ENCODE measurements around the gene RAMP2. TPM values are rescaled to one million over a fixed set of nuclear protein-coding genes. Genes with fewer than 3 reads are reported as not detected.
A peak's percentile ranks its signal among the peaks of the same experiment; 100 is the strongest.

RAMP2 gene
- total RNA-seq (2014; rRNA removed; shearing (Covaris generic)) = 3.7 TPM in 1 of 2 replicates, not detected in the other
- polyA plus RNA-seq (2016; fragmentation: Nextera tagmentation; extraction: Ambion mirVana) = 2.3 and 2.4 TPM in 2 replicates

GRCh38 chr17:42760652-42761581, at the start of gene RAMP2:
RAMP2 (plus strand) TSS chr17:42761227; CDS start chr17:42761262, 35 bp downstream.
- in situ Hi-C loops (cut with MboI) = no loop called here
- H2AFZ ChIP-seq = peak within 1 kb of the TSS; percentile 80
- H3K27ac ChIP-seq = no peak within 1 kb of the TSS
- no peaks in the 10 kb centered on the region for H3K36me3 ChIP-seq (ENCODE audit: low read depth)
- no peaks in the 10 kb centered on the region for H3K9me3 ChIP-seq (ENCODE audit: low read depth)
- no peak within 1 kb of the TSS; the same call in 1 of the 2 replicates for H3K9ac ChIP-seq
- H3K27me3 ChIP-seq (replicated peaks; ENCODE audit: insufficient read depth) = peaks cover 30% of the 10 kb centered on the region
- H3K4me1 ChIP-seq (ENCODE audit: insufficient read depth) = no peaks in the 10 kb centered on the region
- peak within 1 kb of the TSS; percentile 65 for H3K4me3 ChIP-seq
- no peaks in the 10 kb centered on the region for H3K79me2 ChIP-seq (ENCODE audit: insufficient read depth)
- DNase-seq = peak; percentile 60
- H3K9me2 ChIP-seq (ENCODE audit: insufficient read depth) = no peaks in the 10 kb centered on the region
- 6 to 13% methylated on average over 29 to 51 of the region's 92 CpGs for WGBS, 2 experiments (ENCODE audit: low coverage in 1 of 2, low lambda C conversion rate in 2 of 2, missing lambda C conversion rate in 2 of 2)
- peak within 1 kb of the TSS; percentile 49 for H3K4me2 ChIP-seq (ENCODE audit: unreplicated experiment)
- H3F3A ChIP-seq (ENCODE audit: insufficient read depth) = no peaks in the 10 kb centered on the region
- no peaks in the 10 kb centered on the region for H4K20me1 ChIP-seq (ENCODE audit: insufficient read depth)
- TF ChIP-seq EZH2 (IDR thresholded peaks at IDR 0.05; ENCODE audit: insufficient read depth, poor library complexity, severe bottlenecking) (no peak), EZH2phosphoT487 (IDR thresholded peaks at IDR 0.05; ENCODE audit: insufficient read depth, low read depth) (no peak)

GRCh38 chr17:42720996-42721583, 39.9 kb upstream of the RAMP2 start:
- in situ Hi-C loops (cut with MboI) = no loop called here
- no peak for TF ChIP-seq EZH2phosphoT487 (IDR thresholded peaks at IDR 0.05; ENCODE audit: insufficient read depth, low read depth)
- TF ChIP-seq EZH2 (IDR thresholded peaks at IDR 0.05; ENCODE audit: insufficient read depth, poor library complexity, severe bottlenecking) = no peak
- H3K4me3 ChIP-seq = no peak overlapping the region

GRCh38 chr17:42723636-42724035, 37.4 kb upstream of the RAMP2 start:
- Histone ChIP-seq H3K36me3 (ENCODE audit: low read depth) (peaks cover 58% of the 10 kb centered on the region), H3K9me3 (ENCODE audit: low read depth) (no peaks in the 10 kb centered on the region), H3K9me2 (ENCODE audit: insufficient read depth) (no peaks in the 10 kb centered on the region), H3K9ac (no peak overlapping the region), H3K27me3 (replicated peaks; ENCODE audit: insufficient read depth) (no peaks in the 10 kb centered on the region), H3K4me1 (ENCODE audit: insufficient read depth) (no peaks in the 10 kb centered on the region), H2AFZ (no peak overlapping the region), H3F3A (ENCODE audit: insufficient read depth) (no peaks in the 10 kb centered on the region), H3K79me2 (ENCODE audit: insufficient read depth) (no peaks in the 10 kb centered on the region), H4K20me1 (ENCODE audit: insufficient read depth) (no peaks in the 10 kb centered on the region), H3K4me3 (no peak overlapping the region), H3K27ac (no peak overlapping the region), H3K4me2 (ENCODE audit: unreplicated experiment) (no peak overlapping the region)
- no peak for DNase-seq
- no peak for TF ChIP-seq EZH2 (IDR thresholded peaks at IDR 0.05; ENCODE audit: insufficient read depth, poor library complexity, severe bottlenecking)
- no peak for TF ChIP-seq EZH2phosphoT487 (IDR thresholded peaks at IDR 0.05; ENCODE audit: insufficient read depth, low read depth)
- in situ Hi-C loops (cut with MboI) = no loop called here
- 79% methylated on average over 3 of the region's 3 CpGs for WGBS, 2 experiments (ENCODE audit: low coverage in 1 of 2, low lambda C conversion rate in 2 of 2, missing lambda C conversion rate in 2 of 2)

More at GRCh38 chr17:42720996-42721583, 39.9 kb upstream of the RAMP2 start:
- H3K27me3 ChIP-seq (replicated peaks; ENCODE audit: insufficient read depth) = no peaks in the 10 kb centered on the region
- WGBS, 2 experiments (ENCODE audit: low coverage in 1 of 2, low lambda C conversion rate in 2 of 2, missing lambda C conversion rate in 2 of 2) = 1 to 7% methylated on average over 2 of the region's 2 CpGs
- no peak overlapping the region for H3K9ac ChIP-seq
- H3K4me1 ChIP-seq (ENCODE audit: insufficient read depth) = no peaks in the 10 kb centered on the region
- peaks cover 62% of the 10 kb centered on the region for H3K36me3 ChIP-seq (ENCODE audit: low read depth)
- H3F3A ChIP-seq (ENCODE audit: insufficient read depth) = no peaks in the 10 kb centered on the region
- no peaks in the 10 kb centered on the region for H3K9me3 ChIP-seq (ENCODE audit: low read depth)
- peak; percentile 81 for DNase-seq
- no peak overlapping the region for H2AFZ ChIP-seq
- no peak overlapping the region for H3K27ac ChIP-seq
- no peak overlapping the region for H3K4me2 ChIP-seq (ENCODE audit: unreplicated experiment)
- no peaks in the 10 kb centered on the region for H3K79me2 ChIP-seq (ENCODE audit: insufficient read depth)
- H3K9me2 ChIP-seq (ENCODE audit: insufficient read depth) = no peaks in the 10 kb centered on the region
- no peaks in the 10 kb centered on the region for H4K20me1 ChIP-seq (ENCODE audit: insufficient read depth)

DNA sequence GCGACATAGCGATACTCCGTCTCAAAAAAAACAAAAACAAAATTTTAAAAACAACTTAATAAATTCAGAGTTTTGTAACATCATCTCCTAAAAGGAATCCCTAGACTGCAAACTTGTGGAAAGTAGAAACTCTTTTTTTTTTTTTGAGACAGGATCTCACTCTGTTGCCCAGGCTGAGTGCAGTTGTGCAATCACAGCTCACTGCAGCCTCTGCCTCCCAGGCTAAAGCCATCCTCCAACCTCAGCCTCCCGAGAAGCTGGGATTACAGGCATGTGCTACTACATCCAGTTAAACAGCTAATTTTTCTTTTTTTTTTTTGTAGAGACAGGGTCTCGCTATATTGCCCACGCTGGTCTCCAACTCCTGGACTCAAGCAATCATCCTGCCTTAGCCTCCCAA, 35.9 kb upstream of the RAMP2 start:
- in situ Hi-C loops (cut with MboI) = loop anchor here (25.0 kb wide), 1 partner anchor 212 kb away; no protein-coding TSS in a partner anchor

More for the DNA sequence above, 35.9 kb upstream of the RAMP2 start:
- Histone ChIP-seq H3F3A (ENCODE audit: insufficient read depth) (no peaks in the 10 kb centered on the region), H3K36me3 (ENCODE audit: low read depth) (peaks cover 55% of the 10 kb centered on the region), H3K4me2 (ENCODE audit: unreplicated experiment) (no peak overlapping the region), H3K79me2 (ENCODE audit: insufficient read depth) (no peaks in the 10 kb centered on the region), H3K27ac (no peak overlapping the region), H3K9ac (no peak overlapping the region), H2AFZ (no peak overlapping the region), H3K4me1 (ENCODE audit: insufficient read depth) (no peaks in the 10 kb centered on the region), H4K20me1 (ENCODE audit: insufficient read depth) (no peaks in the 10 kb centered on the region), H3K9me2 (ENCODE audit: insufficient read depth) (no peaks in the 10 kb centered on the region), H3K27me3 (replicated peaks; ENCODE audit: insufficient read depth) (no peaks in the 10 kb centered on the region), H3K4me3 (no peak overlapping the region), H3K9me3 (ENCODE audit: low read depth) (no peaks in the 10 kb centered on the region)
- DNase-seq = no peak
- TF ChIP-seq EZH2 (IDR thresholded peaks at IDR 0.05; ENCODE audit: insufficient read depth, poor library complexity, severe bottlenecking) (no peak), EZH2phosphoT487 (IDR thresholded peaks at IDR 0.05; ENCODE audit: insufficient read depth, low read depth) (no peak)
- WGBS, 2 experiments (ENCODE audit: low coverage in 1 of 2, low lambda C conversion rate in 2 of 2, missing lambda C conversion rate in 2 of 2) = 96 to 98% methylated on average over 6 of the region's 6 CpGs
